ENCODE results near the gene SEPTIN1.
"Not testable (repeated sequence)": the region's sequence is repeated elsewhere in the genome, so short reads cannot be mapped to it uniquely, and the experiment has no call there.

SEPTIN1 gene

GRCh38 chr16:30341971-30342370, 40.4 kb downstream of the SEPTIN1 start:
- DNase-seq (ENCODE audit: low read depth, low spot score) = not testable (repeated sequence)

- DNase-seq (ENCODE audit: low read depth, low spot score) = no peak
Observed at GRCh38 chr16:30340621-30341020, 41.7 kb downstream of the SEPTIN1 start.

GRCh38 chr16:30338715-30339114, 43.6 kb downstream of the SEPTIN1 start:
- DNase-seq (ENCODE audit: low read depth, low spot score) = not testable (repeated sequence)

- DNase-seq (ENCODE audit: low read depth, low spot score) = not testable (repeated sequence)
Observed at GRCh38 chr16:30337964-30338357, 44.4 kb downstream of the SEPTIN1 start.

- DNase-seq (ENCODE audit: low read depth, low spot score) = no peak
Observed at GRCh38 chr16:30335598-30336474, 46.5 kb downstream of the SEPTIN1 start.

GRCh38 chr16:30335028-30335597, 47.2 kb downstream of the SEPTIN1 start:
- peak; percentile 32 for DNase-seq (ENCODE audit: low read depth, low spot score)

GRCh38 chr16:30334473-30334989, 47.8 kb downstream of the SEPTIN1 start:
- DNase-seq (ENCODE audit: low read depth, low spot score) = peak; percentile 27

All from brain pericyte (primary cell).